Measurements from ENCODE around the gene NKAIN2. TPM values are rescaled to one million over a fixed set of nuclear protein-coding genes. Genes with fewer than 3 reads are reported as not detected.

Gene NKAIN2
- total RNA-seq, 2 donors from 2014 or later: 0.29 TPM; not detected in 1

DNA sequence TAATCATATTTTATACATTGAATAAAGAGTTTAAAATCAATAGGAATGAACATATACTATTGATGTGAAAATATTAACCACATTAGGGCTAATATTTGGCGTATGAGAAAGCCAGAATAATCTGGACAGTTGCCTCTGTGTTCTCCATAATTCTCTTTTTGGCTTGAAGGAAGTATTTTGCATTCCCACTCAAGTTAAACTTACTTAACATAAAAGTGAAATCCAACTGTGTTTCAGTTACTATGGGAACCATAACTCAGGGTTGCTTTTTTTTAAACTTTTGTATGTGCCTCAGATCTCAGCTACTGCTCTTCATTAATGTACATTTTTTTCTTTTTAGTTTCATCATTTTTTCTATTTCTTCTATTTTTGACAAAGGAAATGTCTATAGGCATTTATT, 479.8 kb downstream of the NKAIN2 start:
- Mint-ChIP-seq H3K4me1 (no peaks in the 10 kb centered on the region), H3K27me3 (ENCODE audit: insufficient read depth) (no peaks in the 10 kb centered on the region), H3K36me3 (ENCODE audit: low read depth) (no peaks in the 10 kb centered on the region), H3K4me3 (no peak overlapping the region), H3K27ac (no peak overlapping the region), H3K9me3 (no peaks in the 10 kb centered on the region)
- Histone ChIP-seq H3K9ac (ENCODE audit: extremely low read depth, low read length, poor library complexity, severe bottlenecking) (no peak overlapping the region), H3K36me3 (ENCODE audit: control insufficient read depth, insufficient read depth, low read length) (no peaks in the 10 kb centered on the region), H3K9me3 (ENCODE audit: control insufficient read depth, low read length) (no peaks in the 10 kb centered on the region), H3K4me3 (ENCODE audit: low read length) (no peak overlapping the region), H3K27me3 (ENCODE audit: control insufficient read depth, insufficient read depth, low read length, poor library complexity, severe bottlenecking) (no peaks in the 10 kb centered on the region), H3K4me1 (ENCODE audit: control insufficient read depth, insufficient read depth, low read length) (no peaks in the 10 kb centered on the region), H3K27ac (ENCODE audit: low read depth, low read length) (no peak overlapping the region)
- DNase-seq: no peak
- TF ChIP-seq, protein P1, sequence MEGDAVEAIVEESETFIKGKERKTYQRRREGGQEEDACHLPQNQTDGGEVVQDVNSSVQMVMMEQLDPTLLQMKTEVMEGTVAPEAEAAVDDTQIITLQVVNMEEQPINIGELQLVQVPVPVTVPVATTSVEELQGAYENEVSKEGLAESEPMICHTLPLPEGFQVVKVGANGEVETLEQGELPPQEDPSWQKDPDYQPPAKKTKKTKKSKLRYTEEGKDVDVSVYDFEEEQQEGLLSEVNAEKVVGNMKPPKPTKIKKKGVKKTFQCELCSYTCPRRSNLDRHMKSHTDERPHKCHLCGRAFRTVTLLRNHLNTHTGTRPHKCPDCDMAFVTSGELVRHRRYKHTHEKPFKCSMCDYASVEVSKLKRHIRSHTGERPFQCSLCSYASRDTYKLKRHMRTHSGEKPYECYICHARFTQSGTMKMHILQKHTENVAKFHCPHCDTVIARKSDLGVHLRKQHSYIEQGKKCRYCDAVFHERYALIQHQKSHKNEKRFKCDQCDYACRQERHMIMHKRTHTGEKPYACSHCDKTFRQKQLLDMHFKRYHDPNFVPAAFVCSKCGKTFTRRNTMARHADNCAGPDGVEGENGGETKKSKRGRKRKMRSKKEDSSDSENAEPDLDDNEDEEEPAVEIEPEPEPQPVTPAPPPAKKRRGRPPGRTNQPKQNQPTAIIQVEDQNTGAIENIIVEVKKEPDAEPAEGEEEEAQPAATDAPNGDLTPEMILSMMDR (conservative IDR thresholded peaks at IDR 0.05): no peak
- WGBS, 2 experiments (ENCODE audit: insufficient coverage in 1 of 2, insufficient read length in 1 of 2): 88 to 100% methylated on average over 1 of the region's 1 CpG

DNA sequence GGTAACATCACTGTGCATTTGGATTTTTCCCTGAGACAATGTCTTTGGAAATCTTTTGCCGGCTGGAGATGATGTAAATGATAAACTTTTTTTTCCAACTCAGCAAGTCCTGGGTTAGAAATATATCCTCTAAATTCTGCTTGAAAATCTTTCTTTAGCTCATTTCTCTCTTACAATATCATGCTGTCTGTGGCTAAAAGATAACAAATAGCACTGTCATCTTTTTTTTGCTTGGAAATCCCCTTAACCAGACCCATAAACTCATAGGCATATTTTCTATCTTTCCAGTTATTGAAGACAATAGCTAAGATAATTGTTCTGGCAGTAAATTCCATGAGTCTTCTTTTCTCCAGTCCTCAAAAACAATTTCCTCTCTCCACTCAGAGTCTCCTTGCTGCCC, 481.5 kb downstream of the NKAIN2 start:
- Mint-ChIP-seq H3K4me3 (no peak overlapping the region), H3K9me3 (no peaks in the 10 kb centered on the region), H3K27ac (no peak overlapping the region), H3K36me3 (ENCODE audit: low read depth) (no peaks in the 10 kb centered on the region), H3K27me3 (ENCODE audit: insufficient read depth) (no peaks in the 10 kb centered on the region), H3K4me1 (no peaks in the 10 kb centered on the region)
- TF ChIP-seq, protein P1 (conservative IDR thresholded peaks at IDR 0.05): no peak
- WGBS, 2 experiments (ENCODE audit: insufficient coverage in 1 of 2, insufficient read length in 1 of 2): 86 to 100% methylated on average over 1 of the region's 1 CpG
- no peak for DNase-seq
- Histone ChIP-seq H3K9me3 (ENCODE audit: control insufficient read depth, low read length) (no peaks in the 10 kb centered on the region), H3K4me1 (ENCODE audit: control insufficient read depth, insufficient read depth, low read length) (no peaks in the 10 kb centered on the region), H3K27me3 (ENCODE audit: control insufficient read depth, insufficient read depth, low read length, poor library complexity, severe bottlenecking) (no peaks in the 10 kb centered on the region), H3K36me3 (ENCODE audit: control insufficient read depth, insufficient read depth, low read length) (no peaks in the 10 kb centered on the region), H3K4me3 (ENCODE audit: low read length) (no peak overlapping the region), H3K27ac (ENCODE audit: low read depth, low read length) (no peak overlapping the region), H3K9ac (ENCODE audit: extremely low read depth, low read length, poor library complexity, severe bottlenecking) (no peak overlapping the region)

DNA sequence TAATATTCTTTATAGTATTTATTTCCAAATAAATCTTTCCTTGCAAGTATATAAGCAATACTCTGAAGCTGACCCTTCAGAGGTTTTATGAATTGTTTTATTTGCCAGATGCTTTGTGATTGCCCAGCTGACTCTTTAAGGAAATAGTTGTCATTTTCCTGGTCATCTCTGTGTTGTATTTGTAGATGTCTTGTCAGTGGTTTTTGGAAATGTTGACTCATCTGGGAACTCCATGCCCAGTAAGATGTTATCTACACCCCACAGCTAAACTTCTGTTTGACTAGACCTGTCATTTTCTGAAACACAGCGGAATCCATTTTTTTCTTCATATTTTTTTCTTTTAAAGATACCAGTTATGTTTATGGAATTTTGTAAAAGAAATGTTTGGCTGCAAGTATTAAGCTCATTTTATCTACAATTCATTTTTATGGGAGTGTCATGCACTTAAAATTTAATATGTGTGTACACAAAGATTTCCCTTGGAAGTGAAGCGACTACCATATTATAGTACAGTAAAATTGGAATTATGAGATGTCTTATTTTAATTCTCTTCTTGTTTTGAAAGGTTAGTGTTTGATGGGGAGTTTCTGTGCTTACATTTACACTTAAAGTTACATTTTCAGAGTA, 491.0 kb downstream of the NKAIN2 start:
- peaks cover 18% of the 10 kb centered on the region for H3K4me1 Mint-ChIP-seq
- Histone ChIP-seq H3K9ac (ENCODE audit: extremely low read depth, low read length, poor library complexity, severe bottlenecking) (no peak overlapping the region), H3K9me3 (ENCODE audit: control insufficient read depth, low read length) (no peaks in the 10 kb centered on the region), H3K27me3 (ENCODE audit: control insufficient read depth, insufficient read depth, low read length, poor library complexity, severe bottlenecking) (no peaks in the 10 kb centered on the region), H3K27ac (ENCODE audit: low read depth, low read length) (no peak overlapping the region), H3K4me3 (ENCODE audit: low read length) (no peak overlapping the region), H3K36me3 (ENCODE audit: control insufficient read depth, insufficient read depth, low read length) (no peaks in the 10 kb centered on the region), H3K4me1 (ENCODE audit: control insufficient read depth, insufficient read depth, low read length) (no peaks in the 10 kb centered on the region)
- H3K36me3 Mint-ChIP-seq (ENCODE audit: low read depth): no peaks in the 10 kb centered on the region
- H3K9me3 Mint-ChIP-seq: no peaks in the 10 kb centered on the region
- WGBS, 2 experiments (ENCODE audit: insufficient coverage in 1 of 2, insufficient read length in 1 of 2): 100% methylated on average over 1 of the region's 2 CpGs; no CpG with 5 or more reads in 1 of the 2 experiments
- no peak for DNase-seq
- TF ChIP-seq, protein P1 (conservative IDR thresholded peaks at IDR 0.05): no peak
- H3K27me3 Mint-ChIP-seq (ENCODE audit: insufficient read depth): no peaks in the 10 kb centered on the region
- no peak overlapping the region for H3K4me3 Mint-ChIP-seq
- H3K27ac Mint-ChIP-seq: no peak overlapping the region
